H1 (cell line): ENCODE data around the gene GMEB1. TPM values are rescaled to one million over a fixed set of nuclear protein-coding genes. Genes with fewer than 3 reads are reported as not detected.

ENCODE experiments used
- CTCF ChIA-PET: fragments of 300-600 bp; sonication (Branson Sonifier 250); formaldehyde crosslinking; loops from one replicate; lab custom pipeline; 2021; ENCODE audit not compliant: partially characterized antibody; lab: Charles Lee
- POLR2A ChIA-PET: fragments of 300-600 bp; sonication (Branson Sonifier 250); formaldehyde crosslinking; loops from one replicate; lab custom pipeline; 2021; ENCODE audit warnings: inconsistent platforms; ENCODE audit not compliant: partially characterized antibody; lab: Charles Lee
- DNase-seq, 2 experiments: peaks; one replicate each; pipeline versions ENCODE4 v3.0.0 to v3.0.0-alpha.2; 2010 to 2022; ENCODE audit warnings: low spot score in 2 of 2, low read depth in 1 of 2, mixed read lengths in 1 of 2
- FAIRE-seq: peaks from 2 replicates; lab custom pipeline; 2011; peaks lifted over from hg19 to GRCh38; lab: Jason Lieb, UNC
- H2AFZ ChIP-seq: 2 replicates; pipeline ENCODE4 v1.8.1; 2012; ENCODE audit warnings: low read length, inconsistent platforms
- H2AK5ac ChIP-seq: 2 replicates; pipeline ENCODE4 v1.6.1; 2013; ENCODE audit warnings: low read depth, low read length
- H2BK120ac ChIP-seq: replicated peaks from 2 replicates; pipeline ENCODE3; 2013; ENCODE audit warnings: low read depth, low read length, inconsistent platforms
- H2BK12ac ChIP-seq: 2 replicates; pipeline ENCODE4 v1.6.1; 2013; ENCODE audit warnings: low read depth, low read length
- H2BK15ac ChIP-seq: 2 replicates; pipeline ENCODE4 v1.6.1; 2013; ENCODE audit warnings: low read length
- H2BK20ac ChIP-seq: 2 replicates; pipeline ENCODE4 v1.6.1; 2013; ENCODE audit warnings: low read length
- H2BK5ac ChIP-seq: 2 replicates; pipeline ENCODE4 v1.6.1; 2013; ENCODE audit warnings: low read depth, low read length
- H3K14ac ChIP-seq: 2 replicates; pipeline ENCODE4 v1.6.1; 2013; ENCODE audit warnings: inconsistent platforms; ENCODE audit not compliant: insufficient read length
- H3K18ac ChIP-seq: 2 replicates; pipeline ENCODE4 v1.6.1; 2013; ENCODE audit warnings: low read length; ENCODE audit errors: extremely low read depth
- H3K23ac ChIP-seq: 2 replicates; pipeline ENCODE4 v1.6.1; 2013; ENCODE audit warnings: inconsistent platforms; ENCODE audit not compliant: insufficient read length
- H3K23me2 ChIP-seq: 2 replicates; pipeline ENCODE4 v1.6.1; 2013; ENCODE audit warnings: low read depth, low read length
- H3K27ac ChIP-seq: 2 replicates; pipeline ENCODE4 v1.6.1; 2011; ENCODE audit warnings: low read depth, low read length, inconsistent platforms
- H3K27me3 ChIP-seq, 4 experiments: replicated peaks in 1 of 4; 1 replicate in 1 of 4; 2 replicates in 3 of 4; pipeline versions ENCODE4 v1.6.1 to v1.8.1; 2011 to 2013; ENCODE audit warnings: low read length in 3 of 4, mild to moderate bottlenecking in 3 of 4, inconsistent platforms in 2 of 4, mixed read lengths in 2 of 4, moderate library complexity in 1 of 4; ENCODE audit not compliant: control insufficient read depth in 3 of 4, insufficient read depth in 3 of 4; ENCODE audit errors: extremely low read depth in 1 of 4
- H3K36me3 ChIP-seq, 4 experiments: 2 replicates each; pipeline versions ENCODE4 v1.6.1 to v1.8.1; 2011 to 2013; ENCODE audit warnings: mild to moderate bottlenecking in 4 of 4, low read length in 3 of 4, moderate library complexity in 2 of 4, control low read depth in 1 of 4, inconsistent platforms in 1 of 4; ENCODE audit not compliant: insufficient read depth in 4 of 4, control insufficient read depth in 2 of 4
- H3K4ac ChIP-seq: replicated peaks from 2 replicates; pipeline ENCODE3; 2013; ENCODE audit warnings: low read length, low read depth, mixed read lengths, inconsistent platforms; ENCODE audit not compliant: insufficient read length
- H3K4me1 ChIP-seq, 4 experiments: replicated peaks in 1 of 4; 1 replicate in 1 of 4; 2 replicates in 3 of 4; pipeline versions ENCODE4 v1.6.1 to v1.8.1; 2011 to 2013; ENCODE audit warnings: low read length in 3 of 4, inconsistent platforms in 2 of 4, mixed read lengths in 1 of 4; ENCODE audit not compliant: insufficient read depth in 4 of 4, control insufficient read depth in 3 of 4
- H3K4me2 ChIP-seq, 2 experiments: 2 replicates each; pipeline versions ENCODE4 v1.6.1 to v1.8.1; 2011 to 2013; ENCODE audit warnings: low read depth in 2 of 2, low read length in 2 of 2, control low read depth in 1 of 2, inconsistent platforms in 1 of 2, mild to moderate bottlenecking in 1 of 2; ENCODE audit not compliant: insufficient read depth in 1 of 2
- H3K4me3 ChIP-seq, 4 experiments: fragments of 200-600, 300-600 bp in 1 of 4; sonication (generic), shearing (Covaris generic), sonication (Bioruptor Twin) in 1 of 4; 2 replicates each; pipeline versions ENCODE4 v1.5.1 to v1.8.1; 2011 to 2016; ENCODE audit warnings: low read length in 4 of 4, low read depth in 3 of 4, control low read depth in 2 of 4, inconsistent platforms in 2 of 4, mild to moderate bottlenecking in 2 of 4, mixed read lengths in 1 of 4, moderate library complexity in 1 of 4; ENCODE audit not compliant: insufficient read depth in 2 of 4; ENCODE audit errors: extremely low read depth in 1 of 4
- H3K56ac ChIP-seq: replicated peaks from 2 replicates; pipeline ENCODE3; 2013; ENCODE audit warnings: low read depth, mild to moderate bottlenecking, mixed read lengths, low read length, inconsistent platforms; ENCODE audit not compliant: insufficient read length
- H3K79me1 ChIP-seq: 2 replicates; pipeline ENCODE4 v1.6.1; 2013; ENCODE audit warnings: low read depth, low read length, control low read depth
- H3K79me2 ChIP-seq, 2 experiments: 2 replicates each; pipeline versions ENCODE4 v1.6.1 to v1.8.1; 2012 to 2013; ENCODE audit warnings: low read length in 2 of 2, mild to moderate bottlenecking in 2 of 2, inconsistent platforms in 1 of 2; ENCODE audit not compliant: insufficient read depth in 2 of 2, control insufficient read depth in 1 of 2
- H3K9ac ChIP-seq, 4 experiments: replicated peaks in 1 of 4; 1 replicate in 1 of 4; 2 replicates in 3 of 4; pipeline versions ENCODE4 v1.6.1 to v1.8.1; 2011 to 2013; ENCODE audit warnings: low read depth in 3 of 4, low read length in 3 of 4, control low read depth in 2 of 4, mild to moderate bottlenecking in 2 of 4, moderate library complexity in 2 of 4, inconsistent platforms in 1 of 4; ENCODE audit errors: extremely low read depth in 1 of 4
- H3K9me3 ChIP-seq, 2 experiments: 2 replicates each; pipeline versions ENCODE4 v1.6.1 to v1.8.1; 2012 to 2013; ENCODE audit warnings: mild to moderate bottlenecking in 2 of 2, moderate library complexity in 2 of 2, control low read depth in 1 of 2, inconsistent platforms in 1 of 2, low read depth in 1 of 2, low read length in 1 of 2, mixed read lengths in 1 of 2; ENCODE audit not compliant: insufficient read depth in 2 of 2
- H4K20me1 ChIP-seq, 2 experiments: replicated peaks in 1 of 2; 2 replicates each; pipeline versions ENCODE3 to v1.8.1; 2011 to 2013; ENCODE audit warnings: inconsistent platforms in 2 of 2, low read length in 2 of 2, mild to moderate bottlenecking in 1 of 2; ENCODE audit not compliant: insufficient read depth in 2 of 2, control insufficient read depth in 1 of 2
- H4K5ac ChIP-seq: 2 replicates; pipeline ENCODE4 v1.6.1; 2013; ENCODE audit warnings: low read length, low read depth, mixed read lengths, inconsistent platforms; ENCODE audit not compliant: insufficient read length
- H4K8ac ChIP-seq: 2 replicates; pipeline ENCODE4 v1.8.0; 2013; ENCODE audit warnings: mild to moderate bottlenecking, moderate library complexity, low read length, inconsistent platforms; ENCODE audit not compliant: insufficient read depth; ENCODE audit errors: extremely low read depth
- H4K91ac ChIP-seq: replicated peaks from 2 replicates; pipeline ENCODE3; 2013; ENCODE audit warnings: low read length, mixed read lengths, inconsistent platforms; ENCODE audit not compliant: insufficient read length
- CTBP2 ChIP-seq: IDR thresholded peaks from 2 replicates; pipeline ENCODE4 v1.7.0; 2011; ENCODE audit warnings: borderline replicate concordance, mild to moderate bottlenecking, moderate library complexity, mixed read lengths, low read length; ENCODE audit not compliant: insufficient read depth, insufficient read length
- WGBS, 2 experiments: shearing (Covaris generic) in 1 of 2; methylation state at CpG; one replicate each; pipeline versions ENCODE4 v1.1.6 to v1.1.7; 2013 to 2015; ENCODE audit warnings: low lambda C conversion rate in 2 of 2, mixed read lengths in 2 of 2, inconsistent platforms in 1 of 2, low coverage in 1 of 2, missing lambda C conversion rate in 1 of 2; ENCODE audit not compliant: insufficient replicate concordance in 2 of 2, insufficient coverage in 1 of 2, insufficient read length in 1 of 2; ENCODE audit errors: extremely low coverage in 1 of 2, missing lambda C conversion rate in 1 of 2; 5-methylcytosine and 5-hydroxymethylcytosine counted together
- polyA plus RNA-seq, 7 experiments: library from polyadenylated mRNA; depleted of rRNA in 3 of 7; stranded (reverse) in 5 of 7; unstranded in 2 of 7; fragments of >200 nt in 5 of 7; fragments of 200-250 nt in 2 of 7; gene quantifications; 1 replicate in 5 of 7; 2 replicates in 1 of 7; 4 replicates in 1 of 7; pipeline versions ENCODE4 v1.2.1 to v1.2.3, GENCODE V29; 2011 to 2013; ENCODE audit warnings: missing spikeins in 2 of 7, mixed read lengths in 2 of 7
- total RNA-seq: library from RNA; stranded (reverse); fragmentation: NEBNext Ultra II Directional; extraction: Animal tissue kit (Norgen Biotek cat#: 25700); gene quantifications from 2 replicates; pipeline ENCODE4 v1.2.1, GENCODE V29; 2021
- TF ChIP-seq, protein P1 (sequence below): IDR thresholded peaks from 2 replicates; pipeline ENCODE4 v1.6.1; 2011; ENCODE audit warnings: low read length, improper control_type of control experiment

GMEB1 gene
- total and polyA plus RNA-seq, 2 of the 8 experiments (the other 6 are each of a cell fraction or from before 2014, with no cell fraction given), result 13.3 to 26.2 TPM

DNA sequence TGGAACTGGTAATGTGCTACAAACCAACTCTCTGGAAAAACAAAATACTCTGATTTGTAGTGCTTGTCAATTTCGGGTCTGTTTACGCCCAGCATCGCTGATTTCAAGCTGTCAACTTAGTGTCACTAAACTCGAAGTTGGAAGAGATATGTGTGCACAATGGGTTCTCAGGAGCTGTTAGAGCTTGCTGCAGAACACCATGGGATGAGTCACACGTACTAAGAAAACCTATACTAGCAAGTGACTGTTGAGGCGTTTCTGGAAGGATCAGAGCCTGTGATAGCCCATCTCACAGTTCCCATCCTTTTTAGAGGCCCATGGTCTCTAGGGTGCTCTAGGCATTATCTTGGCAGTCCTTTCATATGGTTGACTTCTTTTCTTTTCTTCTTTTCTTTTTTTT is 14.3 kb downstream of the GMEB1 start:
- no peaks in the 10 kb centered on the region; the same call in 1 of the 2 replicates for H3K79me1 ChIP-seq
- no peak overlapping the region for H3K4me2 ChIP-seq
- H4K20me1 ChIP-seq, result peaks cover 0 to 3% of the 10 kb centered on the region in 2 experiments
- H3K56ac ChIP-seq, result no peak overlapping the region
- no peaks in the 10 kb centered on the region for H3K23me2 ChIP-seq
- H3K4me1 ChIP-seq, result no peaks in the 10 kb centered on the region
- H2BK120ac ChIP-seq, result no peak overlapping the region
- no peak overlapping the region for H3K4me3 ChIP-seq
- no peak overlapping the region for H2BK12ac ChIP-seq
- H2BK15ac ChIP-seq, result no peak overlapping the region
- H3K9ac ChIP-seq, result no peak overlapping the region
- no peak overlapping the region for H4K91ac ChIP-seq
- H3K4ac ChIP-seq, result no peak overlapping the region
- DNase-seq (no peak), FAIRE-seq (no peak)
- H4K5ac ChIP-seq, result no peak overlapping the region
- CTCF ChIA-PET, result interaction anchor here (0.5 to 1.8 kb wide), 4 partner anchors 11 to 193 kb away, joined by 3 to 4 read pairs (median 3); no protein-coding TSS in a partner anchor
- POLR2A ChIA-PET, result interaction anchor here (1.5 kb wide), 1 partner anchor 101 kb away, joined by 3 read pairs; no protein-coding TSS in a partner anchor
- no peak overlapping the region for H2AK5ac ChIP-seq
- TF ChIP-seq, protein P1, sequence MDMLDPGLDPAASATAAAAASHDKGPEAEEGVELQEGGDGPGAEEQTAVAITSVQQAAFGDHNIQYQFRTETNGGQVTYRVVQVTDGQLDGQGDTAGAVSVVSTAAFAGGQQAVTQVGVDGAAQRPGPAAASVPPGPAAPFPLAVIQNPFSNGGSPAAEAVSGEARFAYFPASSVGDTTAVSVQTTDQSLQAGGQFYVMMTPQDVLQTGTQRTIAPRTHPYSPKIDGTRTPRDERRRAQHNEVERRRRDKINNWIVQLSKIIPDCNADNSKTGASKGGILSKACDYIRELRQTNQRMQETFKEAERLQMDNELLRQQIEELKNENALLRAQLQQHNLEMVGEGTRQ, result no peak
- TF ChIP-seq CTBP2, result no peak
- no peak overlapping the region for H4K8ac ChIP-seq
- H3K23ac ChIP-seq, result no peak overlapping the region
- no peaks in the 10 kb centered on the region for H3K27me3 ChIP-seq
- H3K14ac ChIP-seq, result no peak overlapping the region
- no peak overlapping the region for H2AFZ ChIP-seq
- no peaks in the 10 kb centered on the region for H3K9me3 ChIP-seq
- no peak overlapping the region for H2BK5ac ChIP-seq
- H2BK20ac ChIP-seq, result no peak overlapping the region
- H3K36me3 ChIP-seq, result peaks cover 2 to 5% (median 3%) of the 10 kb centered on the region in 4 experiments; a peak in 5 of 8 replicates
- no peak overlapping the region for H3K27ac ChIP-seq
- WGBS, 2 experiments, result 94% methylated on average over 6 of the region's 6 CpGs; no CpG with 5 or more reads in 1 of the 2 experiments
- no peak overlapping the region for H3K18ac ChIP-seq
- H3K79me2 ChIP-seq, result no peaks in the 10 kb centered on the region
